ENCODE measurements around the gene SLC25A42.

SLC25A42 gene

DNA sequence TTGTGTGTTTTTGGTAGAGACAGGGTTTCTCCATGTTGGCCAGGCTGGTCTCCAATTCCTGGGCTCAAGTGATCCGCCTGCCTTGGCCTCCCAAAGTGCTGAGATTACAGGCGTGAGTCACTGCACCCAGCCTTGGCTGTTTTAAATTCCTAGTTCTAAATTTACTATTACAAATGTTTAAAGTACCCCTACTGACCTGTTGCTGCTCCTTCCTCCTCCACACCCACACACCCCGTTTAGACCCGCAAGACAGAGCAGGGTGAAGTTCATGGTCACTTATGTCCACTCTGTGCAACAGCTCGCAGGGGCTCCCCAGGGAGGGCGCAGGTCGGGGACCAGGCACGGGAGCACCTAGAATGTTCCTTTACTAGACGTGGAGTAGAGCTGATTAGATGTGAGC, 45.8 kb downstream of the SLC25A42 start:
- DNase-seq (ENCODE audit: low read depth): no peak
- no peak overlapping the region for H3K4me3 ChIP-seq (ENCODE audit: low read depth, low read length)
- TF ChIP-seq, protein P1, sequence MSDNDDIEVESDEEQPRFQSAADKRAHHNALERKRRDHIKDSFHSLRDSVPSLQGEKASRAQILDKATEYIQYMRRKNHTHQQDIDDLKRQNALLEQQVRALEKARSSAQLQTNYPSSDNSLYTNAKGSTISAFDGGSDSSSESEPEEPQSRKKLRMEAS (IDR thresholded peaks at IDR 0.05; ENCODE audit: low read depth, low read length): no peak
- no peak for TF ChIP-seq POLR2A (IDR thresholded peaks at IDR 0.05; ENCODE audit: extremely low read depth, insufficient read length)
- TF ChIP-seq, protein P2, sequence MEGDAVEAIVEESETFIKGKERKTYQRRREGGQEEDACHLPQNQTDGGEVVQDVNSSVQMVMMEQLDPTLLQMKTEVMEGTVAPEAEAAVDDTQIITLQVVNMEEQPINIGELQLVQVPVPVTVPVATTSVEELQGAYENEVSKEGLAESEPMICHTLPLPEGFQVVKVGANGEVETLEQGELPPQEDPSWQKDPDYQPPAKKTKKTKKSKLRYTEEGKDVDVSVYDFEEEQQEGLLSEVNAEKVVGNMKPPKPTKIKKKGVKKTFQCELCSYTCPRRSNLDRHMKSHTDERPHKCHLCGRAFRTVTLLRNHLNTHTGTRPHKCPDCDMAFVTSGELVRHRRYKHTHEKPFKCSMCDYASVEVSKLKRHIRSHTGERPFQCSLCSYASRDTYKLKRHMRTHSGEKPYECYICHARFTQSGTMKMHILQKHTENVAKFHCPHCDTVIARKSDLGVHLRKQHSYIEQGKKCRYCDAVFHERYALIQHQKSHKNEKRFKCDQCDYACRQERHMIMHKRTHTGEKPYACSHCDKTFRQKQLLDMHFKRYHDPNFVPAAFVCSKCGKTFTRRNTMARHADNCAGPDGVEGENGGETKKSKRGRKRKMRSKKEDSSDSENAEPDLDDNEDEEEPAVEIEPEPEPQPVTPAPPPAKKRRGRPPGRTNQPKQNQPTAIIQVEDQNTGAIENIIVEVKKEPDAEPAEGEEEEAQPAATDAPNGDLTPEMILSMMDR (IDR thresholded peaks at IDR 0.05; ENCODE audit: low read depth, low read length): no peak
- no peak for TF ChIP-seq MYC (IDR thresholded peaks at IDR 0.05; ENCODE audit: low read depth, low read length)

DNA sequence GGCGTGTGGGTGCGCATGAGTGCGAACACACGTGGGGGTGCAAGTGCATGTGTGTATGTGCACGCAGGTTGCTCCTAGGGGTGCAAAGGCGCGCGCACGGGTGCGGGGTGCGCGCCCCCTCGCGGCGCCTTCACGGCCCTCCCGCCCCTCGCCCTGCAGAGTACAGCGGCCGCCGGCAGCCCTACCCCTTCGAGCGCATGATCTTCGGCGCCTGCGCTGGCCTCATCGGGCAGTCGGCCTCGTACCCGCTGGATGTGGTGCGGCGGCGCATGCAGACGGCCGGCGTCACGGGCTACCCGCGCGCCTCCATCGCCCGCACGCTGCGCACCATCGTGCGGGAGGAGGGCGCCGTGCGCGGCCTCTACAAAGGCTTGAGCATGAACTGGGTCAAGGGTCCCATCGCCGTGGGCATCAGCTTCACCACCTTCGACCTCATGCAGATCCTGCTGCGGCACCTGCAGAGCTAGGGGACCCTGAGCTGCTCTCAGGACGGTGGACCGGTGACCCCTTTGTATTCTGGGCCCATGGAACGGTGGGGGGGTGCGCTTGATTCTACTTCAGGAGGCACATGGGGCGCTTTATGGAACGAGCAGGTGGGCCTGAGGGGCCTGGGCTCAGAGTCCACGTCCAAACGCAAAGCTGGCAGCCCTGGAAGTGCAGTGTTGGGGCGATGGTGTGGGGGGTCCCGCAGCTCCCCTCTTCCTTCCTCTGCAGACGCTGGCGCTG, 46.8 kb downstream of the SLC25A42 start:
- H3K4me3 ChIP-seq (ENCODE audit: low read depth, low read length): no peak overlapping the region
- no peak for DNase-seq (ENCODE audit: low read depth)
- TF ChIP-seq, protein P2 (IDR thresholded peaks at IDR 0.05; ENCODE audit: low read depth, low read length): no peak
- no peak for TF ChIP-seq MYC (IDR thresholded peaks at IDR 0.05; ENCODE audit: low read depth, low read length)
- TF ChIP-seq, protein P1 (IDR thresholded peaks at IDR 0.05; ENCODE audit: low read depth, low read length): no peak
- TF ChIP-seq POLR2A (IDR thresholded peaks at IDR 0.05; ENCODE audit: extremely low read depth, insufficient read length): no peak

DNA sequence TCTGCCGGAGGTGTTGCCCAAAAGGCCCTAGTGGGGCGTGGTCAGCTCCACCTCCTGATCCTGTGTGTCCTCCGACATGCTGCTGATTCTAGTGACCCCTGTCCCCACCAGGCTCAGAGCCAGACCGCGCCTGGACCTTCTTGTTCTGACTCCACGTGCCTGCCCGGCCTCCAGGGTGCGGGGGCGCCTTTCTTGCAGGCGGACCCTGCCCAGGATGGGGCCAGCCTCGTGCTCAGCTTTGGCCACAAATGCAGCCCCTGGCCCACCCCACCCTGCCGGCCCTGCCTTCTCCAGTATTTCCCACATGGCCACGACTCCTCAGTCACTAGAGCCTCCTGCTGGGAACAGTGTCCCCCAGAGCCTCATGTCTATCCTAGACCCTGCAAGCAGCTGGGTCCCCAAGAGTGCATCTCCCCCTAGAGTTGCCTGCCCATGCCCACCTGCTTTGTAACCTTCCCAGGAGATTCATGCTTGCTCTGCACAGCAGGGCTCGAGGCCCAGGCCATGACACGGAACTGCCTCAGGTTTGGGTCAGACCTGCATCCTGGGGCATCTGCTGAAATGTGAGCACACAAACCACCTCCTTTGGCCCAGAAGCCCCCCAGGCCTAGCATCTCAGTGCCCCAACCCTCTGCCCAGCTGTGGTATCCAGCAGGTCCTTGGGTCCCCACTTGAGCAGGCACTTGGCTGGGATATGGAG, 47.5 kb downstream of the SLC25A42 start:
- no peak for TF ChIP-seq MYC (IDR thresholded peaks at IDR 0.05; ENCODE audit: low read depth, low read length)
- TF ChIP-seq POLR2A (IDR thresholded peaks at IDR 0.05; ENCODE audit: extremely low read depth, insufficient read length): no peak
- TF ChIP-seq, protein P2 (IDR thresholded peaks at IDR 0.05; ENCODE audit: low read depth, low read length): no peak
- TF ChIP-seq, protein P1 (IDR thresholded peaks at IDR 0.05; ENCODE audit: low read depth, low read length): no peak
- DNase-seq (ENCODE audit: low read depth): no peak
- H3K4me3 ChIP-seq (ENCODE audit: low read depth, low read length): no peak overlapping the region

DNA sequence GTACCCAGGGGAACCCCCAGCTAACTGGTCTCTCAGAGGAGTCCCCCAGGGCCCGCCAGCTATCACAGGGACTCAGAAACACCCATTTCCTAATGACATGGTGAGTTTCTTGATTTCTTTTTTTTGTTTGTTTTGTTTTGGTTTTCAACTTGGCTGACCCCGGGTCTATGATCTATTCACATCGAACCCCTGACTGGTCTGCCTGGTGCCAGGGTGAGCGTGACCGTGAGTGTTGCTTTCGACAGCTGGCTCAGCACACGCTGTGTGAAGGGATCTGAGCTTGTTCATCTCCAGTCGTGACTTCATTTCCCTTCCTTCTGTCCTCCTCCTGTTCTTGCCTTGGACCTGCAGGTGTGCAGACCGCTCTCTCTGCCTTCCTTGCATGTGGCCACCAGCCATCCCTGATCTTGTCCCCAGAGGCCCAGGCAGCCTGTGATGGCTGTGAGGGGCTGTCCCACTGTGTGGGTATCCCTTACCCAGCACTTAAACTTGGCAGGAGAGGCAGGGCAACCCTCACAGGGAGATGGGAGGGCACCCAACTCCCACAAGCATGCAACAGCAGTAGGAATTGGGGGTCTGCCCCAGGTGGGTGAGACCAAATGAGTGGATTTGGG, 48.3 kb downstream of the SLC25A42 start:
- no peak overlapping the region for H3K4me3 ChIP-seq (ENCODE audit: low read depth, low read length)
- TF ChIP-seq, protein P1 (IDR thresholded peaks at IDR 0.05; ENCODE audit: low read depth, low read length): no peak
- TF ChIP-seq MYC (IDR thresholded peaks at IDR 0.05; ENCODE audit: low read depth, low read length): no peak
- no peak for TF ChIP-seq POLR2A (IDR thresholded peaks at IDR 0.05; ENCODE audit: extremely low read depth, insufficient read length)
- TF ChIP-seq, protein P2 (IDR thresholded peaks at IDR 0.05; ENCODE audit: low read depth, low read length): no peak
- no peak for DNase-seq (ENCODE audit: low read depth)

DNA sequence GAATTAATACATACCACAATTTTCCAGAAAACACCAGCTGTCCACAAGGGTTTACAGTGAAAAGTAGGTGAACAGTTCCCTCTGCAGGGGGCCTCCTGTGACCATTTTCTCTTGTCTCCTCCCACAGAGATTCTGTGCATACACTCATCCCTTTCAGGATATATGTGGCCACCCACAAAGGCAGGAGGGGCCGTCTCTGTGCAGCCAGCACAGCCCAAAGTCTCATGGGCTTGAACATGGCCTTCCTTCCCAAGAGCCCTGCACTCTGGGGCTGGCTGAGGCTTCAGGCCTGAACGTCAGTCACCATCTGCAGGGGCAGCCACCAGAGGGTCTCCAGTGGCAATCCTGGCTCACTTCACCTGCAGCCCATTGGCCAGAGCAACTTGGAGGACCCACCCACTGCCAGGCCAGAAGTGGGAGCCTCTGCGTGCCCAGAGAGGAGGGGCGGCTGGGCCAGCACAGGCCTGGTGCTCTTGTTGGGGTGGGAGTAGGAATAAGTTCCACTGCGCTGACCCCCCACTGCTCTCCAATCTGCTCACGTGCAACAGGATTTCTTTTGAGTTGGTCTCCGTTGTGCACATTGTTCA, 49.3 kb downstream of the SLC25A42 start:
- DNase-seq (ENCODE audit: low read depth): peak; percentile 80
- TF ChIP-seq, protein P2 (IDR thresholded peaks at IDR 0.05; ENCODE audit: low read depth, low read length): peak; percentile 9
- TF ChIP-seq POLR2A (IDR thresholded peaks at IDR 0.05; ENCODE audit: extremely low read depth, insufficient read length): no peak
- no peak overlapping the region for H3K4me3 ChIP-seq (ENCODE audit: low read depth, low read length)

All from NB4 (cell line).